Measurements from ENCODE around the gene BSND.
"Not testable (repeated sequence)": the region's sequence is repeated elsewhere in the genome, so short reads cannot be mapped to it uniquely, and the experiment has no call there.

Gene BSND

GRCh38 chr1:55015731-55016620 lies 17.2 kb downstream of the BSND start:
- peak; percentile 58 for DNase-seq (ENCODE audit: low read depth)
- H3K4me3 ChIP-seq (ENCODE audit: low read length): no peak overlapping the region
- TF ChIP-seq CTCF (conservative IDR thresholded peaks at IDR 0.05; ENCODE audit: low read length): no peak

- DNase-seq (ENCODE audit: low read depth): no peak
- no peak overlapping the region for H3K4me3 ChIP-seq (ENCODE audit: low read length)
- TF ChIP-seq CTCF (conservative IDR thresholded peaks at IDR 0.05; ENCODE audit: low read length): no peak
Measured at GRCh38 chr1:55018395-55018794, 19.7 kb downstream of the BSND start.

GRCh38 chr1:55021942-55022546 lies 23.3 kb downstream of the BSND start:
- TF ChIP-seq CTCF (conservative IDR thresholded peaks at IDR 0.05; ENCODE audit: low read length): peak; percentile 86
- DNase-seq (ENCODE audit: low read depth): peak; percentile 86
- H3K4me3 ChIP-seq (ENCODE audit: low read length): no peak overlapping the region

- not testable (repeated sequence) for H3K4me3 ChIP-seq (ENCODE audit: low read length); DNase-seq (ENCODE audit: low read depth)
Measured at GRCh38 chr1:55024163-55024562, 25.4 kb downstream of the BSND start.

GRCh38 chr1:55026682-55027081 lies 27.9 kb downstream of the BSND start:
- not testable (repeated sequence) for H3K4me3 ChIP-seq (ENCODE audit: low read length); DNase-seq (ENCODE audit: low read depth)

GRCh38 chr1:55031098-55031497 lies 32.4 kb downstream of the BSND start:
- H3K4me3 ChIP-seq (ENCODE audit: low read length); DNase-seq (ENCODE audit: low read depth): not testable (repeated sequence)

GRCh38 chr1:55033265-55033614 lies 34.5 kb downstream of the BSND start:
- DNase-seq (ENCODE audit: low read depth): no peak
- TF ChIP-seq CTCF (conservative IDR thresholded peaks at IDR 0.05; ENCODE audit: low read length): no peak
- H3K4me3 ChIP-seq (ENCODE audit: low read length): no peak overlapping the region

GRCh38 chr1:55034476-55035133 lies 35.9 kb downstream of the BSND start:
- no peak overlapping the region for H3K4me3 ChIP-seq (ENCODE audit: low read length)
- no peak for TF ChIP-seq CTCF (conservative IDR thresholded peaks at IDR 0.05; ENCODE audit: low read length)
- DNase-seq (ENCODE audit: low read depth): peak; percentile 32

Measured in AG10803 (cell line).